ENCODE results near the gene ZBTB24.

The ZBTB24 gene

GRCh38 chr6:109452181-109452580 is 30.8 kb downstream of the ZBTB24 start:
- Histone ChIP-seq H3K9me3 (ENCODE audit: control insufficient read depth, low read length) (no peaks in the 10 kb centered on the region), H3K27me3 (ENCODE audit: control insufficient read depth, insufficient read depth, low read length) (no peaks in the 10 kb centered on the region), H3K4me3 (ENCODE audit: low read length) (no peak overlapping the region), H3K4me1 (ENCODE audit: control insufficient read depth, insufficient read depth, low read length) (peaks cover 28% of the 10 kb centered on the region), H3K9ac (ENCODE audit: low read length) (no peak overlapping the region), H3K36me3 (ENCODE audit: control insufficient read depth, insufficient read depth, low read length) (peaks cover 4% of the 10 kb centered on the region)

GRCh38 chr6:109451376-109451775 is 31.6 kb downstream of the ZBTB24 start:
- H3K9ac ChIP-seq (ENCODE audit: low read length) = no peak overlapping the region
- H3K4me3 ChIP-seq (ENCODE audit: low read length) = no peak overlapping the region
- no peaks in the 10 kb centered on the region for H3K27me3 ChIP-seq (ENCODE audit: control insufficient read depth, insufficient read depth, low read length)
- H3K36me3 ChIP-seq (ENCODE audit: control insufficient read depth, insufficient read depth, low read length) = peaks cover 4% of the 10 kb centered on the region
- H3K4me1 ChIP-seq (ENCODE audit: control insufficient read depth, insufficient read depth, low read length) = peaks cover 22% of the 10 kb centered on the region
- no peaks in the 10 kb centered on the region for H3K9me3 ChIP-seq (ENCODE audit: control insufficient read depth, low read length)

- H3K9ac ChIP-seq (ENCODE audit: low read length) = no peak overlapping the region
Measured at GRCh38 chr6:109450801-109451200, 32.2 kb downstream of the ZBTB24 start.

GRCh38 chr6:109449795-109450673 is 33.0 kb downstream of the ZBTB24 start:
- H3K9ac ChIP-seq (ENCODE audit: low read length) = no peak overlapping the region
- H3K36me3 ChIP-seq (ENCODE audit: control insufficient read depth, insufficient read depth, low read length) = peaks cover 4% of the 10 kb centered on the region
- peaks cover 26% of the 10 kb centered on the region for H3K4me1 ChIP-seq (ENCODE audit: control insufficient read depth, insufficient read depth, low read length)
- no peaks in the 10 kb centered on the region for H3K27me3 ChIP-seq (ENCODE audit: control insufficient read depth, insufficient read depth, low read length)
- H3K9me3 ChIP-seq (ENCODE audit: control insufficient read depth, low read length) = no peaks in the 10 kb centered on the region
- H3K4me3 ChIP-seq (ENCODE audit: low read length) = no peak overlapping the region

More at GRCh38 chr6:109450801-109451200, 32.2 kb downstream of the ZBTB24 start:
- Histone ChIP-seq H3K4me1 (ENCODE audit: control insufficient read depth, insufficient read depth, low read length) (peaks cover 25% of the 10 kb centered on the region), H3K36me3 (ENCODE audit: control insufficient read depth, insufficient read depth, low read length) (peaks cover 4% of the 10 kb centered on the region), H3K4me3 (ENCODE audit: low read length) (no peak overlapping the region), H3K27me3 (ENCODE audit: control insufficient read depth, insufficient read depth, low read length) (no peaks in the 10 kb centered on the region), H3K9me3 (ENCODE audit: control insufficient read depth, low read length) (no peaks in the 10 kb centered on the region)

- H3K9me3 ChIP-seq (ENCODE audit: control insufficient read depth, low read length) = no peaks in the 10 kb centered on the region
- H3K4me3 ChIP-seq (ENCODE audit: low read length) = no peak overlapping the region
- peaks cover 4% of the 10 kb centered on the region for H3K36me3 ChIP-seq (ENCODE audit: control insufficient read depth, insufficient read depth, low read length)
- no peak overlapping the region for H3K9ac ChIP-seq (ENCODE audit: low read length)
- H3K4me1 ChIP-seq (ENCODE audit: control insufficient read depth, insufficient read depth, low read length) = peaks cover 18% of the 10 kb centered on the region
- H3K27me3 ChIP-seq (ENCODE audit: control insufficient read depth, insufficient read depth, low read length) = no peaks in the 10 kb centered on the region
Measured at GRCh38 chr6:109449064-109449794, 33.8 kb downstream of the ZBTB24 start.

- Histone ChIP-seq H3K36me3 (ENCODE audit: control insufficient read depth, insufficient read depth, low read length) (peaks cover 4% of the 10 kb centered on the region), H3K27me3 (ENCODE audit: control insufficient read depth, insufficient read depth, low read length) (no peaks in the 10 kb centered on the region), H3K9ac (ENCODE audit: low read length) (no peak overlapping the region), H3K9me3 (ENCODE audit: control insufficient read depth, low read length) (no peaks in the 10 kb centered on the region), H3K4me1 (ENCODE audit: control insufficient read depth, insufficient read depth, low read length) (peaks cover 13% of the 10 kb centered on the region), H3K4me3 (ENCODE audit: low read length) (no peak overlapping the region)
Measured at GRCh38 chr6:109448615-109449014, 34.4 kb downstream of the ZBTB24 start.

- H3K27me3 ChIP-seq (ENCODE audit: control insufficient read depth, insufficient read depth, low read length) = no peaks in the 10 kb centered on the region
- H3K4me3 ChIP-seq (ENCODE audit: low read length) = no peak overlapping the region
- H3K4me1 ChIP-seq (ENCODE audit: control insufficient read depth, insufficient read depth, low read length) = peaks cover 9% of the 10 kb centered on the region
- no peaks in the 10 kb centered on the region for H3K9me3 ChIP-seq (ENCODE audit: control insufficient read depth, low read length)
- no peak overlapping the region for H3K9ac ChIP-seq (ENCODE audit: low read length)
- H3K36me3 ChIP-seq (ENCODE audit: control insufficient read depth, insufficient read depth, low read length) = peaks cover 4% of the 10 kb centered on the region
Measured at GRCh38 chr6:109447878-109448555, 35.0 kb downstream of the ZBTB24 start.

GRCh38 chr6:109447087-109447486 is 35.9 kb downstream of the ZBTB24 start:
- Histone ChIP-seq H3K36me3 (ENCODE audit: control insufficient read depth, insufficient read depth, low read length) (peaks cover under 1% of the 10 kb centered on the region), H3K9me3 (ENCODE audit: control insufficient read depth, low read length) (no peaks in the 10 kb centered on the region), H3K27me3 (ENCODE audit: control insufficient read depth, insufficient read depth, low read length) (no peaks in the 10 kb centered on the region), H3K4me1 (ENCODE audit: control insufficient read depth, insufficient read depth, low read length) (peaks cover 12% of the 10 kb centered on the region), H3K4me3 (ENCODE audit: low read length) (no peak overlapping the region), H3K9ac (ENCODE audit: low read length) (no peak overlapping the region)

- H3K27me3 ChIP-seq (ENCODE audit: control insufficient read depth, insufficient read depth, low read length) = no peaks in the 10 kb centered on the region
- H3K4me3 ChIP-seq (ENCODE audit: low read length) = no peak overlapping the region
- H3K9ac ChIP-seq (ENCODE audit: low read length) = no peak overlapping the region
- peaks cover 17% of the 10 kb centered on the region for H3K4me1 ChIP-seq (ENCODE audit: control insufficient read depth, insufficient read depth, low read length)
- H3K9me3 ChIP-seq (ENCODE audit: control insufficient read depth, low read length) = no peaks in the 10 kb centered on the region
- H3K36me3 ChIP-seq (ENCODE audit: control insufficient read depth, insufficient read depth, low read length) = no peaks in the 10 kb centered on the region
Measured at GRCh38 chr6:109446541-109446940, 36.5 kb downstream of the ZBTB24 start.

GRCh38 chr6:109446072-109446471 is 36.9 kb downstream of the ZBTB24 start:
- H3K9me3 ChIP-seq (ENCODE audit: control insufficient read depth, low read length) = no peaks in the 10 kb centered on the region
- no peak overlapping the region for H3K4me3 ChIP-seq (ENCODE audit: low read length)
- H3K27me3 ChIP-seq (ENCODE audit: control insufficient read depth, insufficient read depth, low read length) = no peaks in the 10 kb centered on the region
- no peak overlapping the region for H3K9ac ChIP-seq (ENCODE audit: low read length)
- no peaks in the 10 kb centered on the region for H3K36me3 ChIP-seq (ENCODE audit: control insufficient read depth, insufficient read depth, low read length)
- H3K4me1 ChIP-seq (ENCODE audit: control insufficient read depth, insufficient read depth, low read length) = peaks cover 21% of the 10 kb centered on the region

GRCh38 chr6:109445382-109445781 is 37.6 kb downstream of the ZBTB24 start:
- peaks cover 21% of the 10 kb centered on the region for H3K4me1 ChIP-seq (ENCODE audit: control insufficient read depth, insufficient read depth, low read length)
- H3K9ac ChIP-seq (ENCODE audit: low read length) = no peak overlapping the region
- no peaks in the 10 kb centered on the region for H3K9me3 ChIP-seq (ENCODE audit: control insufficient read depth, low read length)
- H3K27me3 ChIP-seq (ENCODE audit: control insufficient read depth, insufficient read depth, low read length) = no peaks in the 10 kb centered on the region
- no peak overlapping the region for H3K4me3 ChIP-seq (ENCODE audit: low read length)
- H3K36me3 ChIP-seq (ENCODE audit: control insufficient read depth, insufficient read depth, low read length) = no peaks in the 10 kb centered on the region
